ENCODE data around the gene SHANK3.

The SHANK3 gene

GRCh38 chr22:50708474-50708873, 35.9 kb downstream of the SHANK3 start:
- TF ChIP-seq, protein P1, sequence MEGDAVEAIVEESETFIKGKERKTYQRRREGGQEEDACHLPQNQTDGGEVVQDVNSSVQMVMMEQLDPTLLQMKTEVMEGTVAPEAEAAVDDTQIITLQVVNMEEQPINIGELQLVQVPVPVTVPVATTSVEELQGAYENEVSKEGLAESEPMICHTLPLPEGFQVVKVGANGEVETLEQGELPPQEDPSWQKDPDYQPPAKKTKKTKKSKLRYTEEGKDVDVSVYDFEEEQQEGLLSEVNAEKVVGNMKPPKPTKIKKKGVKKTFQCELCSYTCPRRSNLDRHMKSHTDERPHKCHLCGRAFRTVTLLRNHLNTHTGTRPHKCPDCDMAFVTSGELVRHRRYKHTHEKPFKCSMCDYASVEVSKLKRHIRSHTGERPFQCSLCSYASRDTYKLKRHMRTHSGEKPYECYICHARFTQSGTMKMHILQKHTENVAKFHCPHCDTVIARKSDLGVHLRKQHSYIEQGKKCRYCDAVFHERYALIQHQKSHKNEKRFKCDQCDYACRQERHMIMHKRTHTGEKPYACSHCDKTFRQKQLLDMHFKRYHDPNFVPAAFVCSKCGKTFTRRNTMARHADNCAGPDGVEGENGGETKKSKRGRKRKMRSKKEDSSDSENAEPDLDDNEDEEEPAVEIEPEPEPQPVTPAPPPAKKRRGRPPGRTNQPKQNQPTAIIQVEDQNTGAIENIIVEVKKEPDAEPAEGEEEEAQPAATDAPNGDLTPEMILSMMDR (conservative IDR thresholded peaks at IDR 0.05): no peak
- no peak overlapping the region for H3K27ac ChIP-seq

- no peak overlapping the region for H3K27ac ChIP-seq
- TF ChIP-seq, protein P1 (conservative IDR thresholded peaks at IDR 0.05): no peak
Observed at GRCh38 chr22:50708996-50709395, 36.4 kb downstream of the SHANK3 start.

- TF ChIP-seq, protein P1 (conservative IDR thresholded peaks at IDR 0.05): no peak
- H3K27ac ChIP-seq: no peak overlapping the region
Observed at GRCh38 chr22:50710221-50710620, 37.6 kb downstream of the SHANK3 start.

- TF ChIP-seq, protein P1 (conservative IDR thresholded peaks at IDR 0.05): no peak
- H3K27ac ChIP-seq: no peak overlapping the region
Observed at GRCh38 chr22:50710886-50711285, 38.3 kb downstream of the SHANK3 start.

- TF ChIP-seq, protein P1 (conservative IDR thresholded peaks at IDR 0.05): no peak
- no peak overlapping the region for H3K27ac ChIP-seq
Observed at GRCh38 chr22:50711446-50712340, 39.1 kb downstream of the SHANK3 start.

DNA sequence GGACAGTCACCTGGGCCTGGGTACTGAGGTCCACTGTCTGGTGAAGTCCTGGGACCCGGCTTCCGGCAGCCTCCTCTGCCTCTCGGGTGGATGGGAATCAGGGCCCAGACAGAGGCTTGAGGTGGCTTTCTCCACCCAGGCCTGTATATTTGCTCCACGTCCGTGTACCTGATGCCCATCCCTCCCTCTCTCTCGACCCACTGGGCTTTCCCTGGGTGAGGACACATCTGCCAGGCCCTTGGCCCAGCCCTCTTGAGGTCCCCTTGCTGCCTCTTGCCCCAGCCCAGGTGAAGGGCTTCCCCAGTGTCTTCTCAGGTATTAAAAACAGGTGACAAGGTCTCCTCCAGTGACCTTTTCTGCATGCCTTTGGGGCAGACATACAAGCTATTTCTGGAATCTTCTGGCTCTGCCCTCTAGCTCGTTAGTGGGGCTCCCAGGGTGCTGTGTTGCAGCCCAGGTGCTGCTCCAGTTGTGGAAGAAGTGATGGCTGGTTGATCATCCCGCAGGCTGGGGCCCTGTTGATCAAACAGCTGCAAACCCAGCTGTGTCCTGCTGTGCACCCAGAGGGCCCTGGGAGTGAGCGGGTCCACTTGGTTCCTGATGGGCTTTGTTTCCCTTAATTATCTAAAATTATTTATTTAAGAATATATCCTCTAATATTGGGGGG, 39.9 kb downstream of the SHANK3 start:
- H3K27ac ChIP-seq: no peak overlapping the region; the same call in 1 of the 2 replicates
- TF ChIP-seq, protein P1 (conservative IDR thresholded peaks at IDR 0.05): no peak

- TF ChIP-seq, protein P1 (conservative IDR thresholded peaks at IDR 0.05): no peak
Observed at GRCh38 chr22:50713008-50713385, 40.4 kb downstream of the SHANK3 start.

More at GRCh38 chr22:50713008-50713385, 40.4 kb downstream of the SHANK3 start:
- peak overlapping the region; percentile 45 for H3K27ac ChIP-seq

Measured in VCaP (cell line).